H1 (cell line): Measurements from ENCODE around the gene HTR3B. TPM values are rescaled to one million over a fixed set of nuclear protein-coding genes. Genes with fewer than 3 reads are reported as not detected.

Experiments
- CTCF ChIA-PET: fragments of 300-600 bp; sonication (Branson Sonifier 250); formaldehyde crosslinking; loops from one replicate; lab custom pipeline; 2021; ENCODE audit not compliant: partially characterized antibody; lab: Charles Lee
- POLR2A ChIA-PET: fragments of 300-600 bp; sonication (Branson Sonifier 250); formaldehyde crosslinking; loops from one replicate; lab custom pipeline; 2021; ENCODE audit warnings: inconsistent platforms; ENCODE audit not compliant: partially characterized antibody; lab: Charles Lee
- DNase-seq, 2 experiments: peaks; one replicate each; pipeline versions ENCODE4 v3.0.0 to v3.0.0-alpha.2; 2010 to 2022; ENCODE audit warnings: low spot score in 2 of 2, low read depth in 1 of 2, mixed read lengths in 1 of 2
- FAIRE-seq: peaks from 2 replicates; lab custom pipeline; 2011; peaks lifted over from hg19 to GRCh38; lab: Jason Lieb, UNC
- H2AFZ ChIP-seq: 2 replicates; pipeline ENCODE4 v1.8.1; 2012; ENCODE audit warnings: low read length, inconsistent platforms
- H2AK5ac ChIP-seq: 2 replicates; pipeline ENCODE4 v1.6.1; 2013; ENCODE audit warnings: low read depth, low read length
- H2BK120ac ChIP-seq: replicated peaks from 2 replicates; pipeline ENCODE3; 2013; ENCODE audit warnings: low read depth, low read length, inconsistent platforms
- H2BK12ac ChIP-seq: 2 replicates; pipeline ENCODE4 v1.6.1; 2013; ENCODE audit warnings: low read depth, low read length
- H2BK15ac ChIP-seq: 2 replicates; pipeline ENCODE4 v1.6.1; 2013; ENCODE audit warnings: low read length
- H2BK20ac ChIP-seq: 2 replicates; pipeline ENCODE4 v1.6.1; 2013; ENCODE audit warnings: low read length
- H2BK5ac ChIP-seq: 2 replicates; pipeline ENCODE4 v1.6.1; 2013; ENCODE audit warnings: low read depth, low read length
- H3K14ac ChIP-seq: 2 replicates; pipeline ENCODE4 v1.6.1; 2013; ENCODE audit warnings: inconsistent platforms; ENCODE audit not compliant: insufficient read length
- H3K18ac ChIP-seq: 2 replicates; pipeline ENCODE4 v1.6.1; 2013; ENCODE audit warnings: low read length; ENCODE audit errors: extremely low read depth
- H3K23ac ChIP-seq: 2 replicates; pipeline ENCODE4 v1.6.1; 2013; ENCODE audit warnings: inconsistent platforms; ENCODE audit not compliant: insufficient read length
- H3K23me2 ChIP-seq: 2 replicates; pipeline ENCODE4 v1.6.1; 2013; ENCODE audit warnings: low read depth, low read length
- H3K27ac ChIP-seq: 2 replicates; pipeline ENCODE4 v1.6.1; 2011; ENCODE audit warnings: low read depth, low read length, inconsistent platforms
- H3K27me3 ChIP-seq, 4 experiments: replicated peaks in 1 of 4; 1 replicate in 1 of 4; 2 replicates in 3 of 4; pipeline versions ENCODE4 v1.6.1 to v1.8.1; 2011 to 2013; ENCODE audit warnings: low read length in 3 of 4, mild to moderate bottlenecking in 3 of 4, inconsistent platforms in 2 of 4, mixed read lengths in 2 of 4, moderate library complexity in 1 of 4; ENCODE audit not compliant: control insufficient read depth in 3 of 4, insufficient read depth in 3 of 4; ENCODE audit errors: extremely low read depth in 1 of 4
- H3K36me3 ChIP-seq, 4 experiments: 2 replicates each; pipeline versions ENCODE4 v1.6.1 to v1.8.1; 2011 to 2013; ENCODE audit warnings: mild to moderate bottlenecking in 4 of 4, low read length in 3 of 4, moderate library complexity in 2 of 4, control low read depth in 1 of 4, inconsistent platforms in 1 of 4; ENCODE audit not compliant: insufficient read depth in 4 of 4, control insufficient read depth in 2 of 4
- H3K4ac ChIP-seq: replicated peaks from 2 replicates; pipeline ENCODE3; 2013; ENCODE audit warnings: low read length, low read depth, mixed read lengths, inconsistent platforms; ENCODE audit not compliant: insufficient read length
- H3K4me1 ChIP-seq, 4 experiments: replicated peaks in 1 of 4; 1 replicate in 1 of 4; 2 replicates in 3 of 4; pipeline versions ENCODE4 v1.6.1 to v1.8.1; 2011 to 2013; ENCODE audit warnings: low read length in 3 of 4, inconsistent platforms in 2 of 4, mixed read lengths in 1 of 4; ENCODE audit not compliant: insufficient read depth in 4 of 4, control insufficient read depth in 3 of 4
- H3K4me2 ChIP-seq, 2 experiments: 2 replicates each; pipeline versions ENCODE4 v1.6.1 to v1.8.1; 2011 to 2013; ENCODE audit warnings: low read depth in 2 of 2, low read length in 2 of 2, control low read depth in 1 of 2, inconsistent platforms in 1 of 2, mild to moderate bottlenecking in 1 of 2; ENCODE audit not compliant: insufficient read depth in 1 of 2
- H3K4me3 ChIP-seq, 4 experiments: fragments of 200-600, 300-600 bp in 1 of 4; sonication (generic), shearing (Covaris generic), sonication (Bioruptor Twin) in 1 of 4; 2 replicates each; pipeline versions ENCODE4 v1.5.1 to v1.8.1; 2011 to 2016; ENCODE audit warnings: low read length in 4 of 4, low read depth in 3 of 4, control low read depth in 2 of 4, inconsistent platforms in 2 of 4, mild to moderate bottlenecking in 2 of 4, mixed read lengths in 1 of 4, moderate library complexity in 1 of 4; ENCODE audit not compliant: insufficient read depth in 2 of 4; ENCODE audit errors: extremely low read depth in 1 of 4
- H3K56ac ChIP-seq: replicated peaks from 2 replicates; pipeline ENCODE3; 2013; ENCODE audit warnings: low read depth, mild to moderate bottlenecking, mixed read lengths, low read length, inconsistent platforms; ENCODE audit not compliant: insufficient read length
- H3K79me1 ChIP-seq: 2 replicates; pipeline ENCODE4 v1.6.1; 2013; ENCODE audit warnings: low read depth, low read length, control low read depth
- H3K79me2 ChIP-seq, 2 experiments: 2 replicates each; pipeline versions ENCODE4 v1.6.1 to v1.8.1; 2012 to 2013; ENCODE audit warnings: low read length in 2 of 2, mild to moderate bottlenecking in 2 of 2, inconsistent platforms in 1 of 2; ENCODE audit not compliant: insufficient read depth in 2 of 2, control insufficient read depth in 1 of 2
- H3K9ac ChIP-seq, 4 experiments: replicated peaks in 1 of 4; 1 replicate in 1 of 4; 2 replicates in 3 of 4; pipeline versions ENCODE4 v1.6.1 to v1.8.1; 2011 to 2013; ENCODE audit warnings: low read depth in 3 of 4, low read length in 3 of 4, control low read depth in 2 of 4, mild to moderate bottlenecking in 2 of 4, moderate library complexity in 2 of 4, inconsistent platforms in 1 of 4; ENCODE audit errors: extremely low read depth in 1 of 4
- H3K9me3 ChIP-seq, 2 experiments: 2 replicates each; pipeline versions ENCODE4 v1.6.1 to v1.8.1; 2012 to 2013; ENCODE audit warnings: mild to moderate bottlenecking in 2 of 2, moderate library complexity in 2 of 2, control low read depth in 1 of 2, inconsistent platforms in 1 of 2, low read depth in 1 of 2, low read length in 1 of 2, mixed read lengths in 1 of 2; ENCODE audit not compliant: insufficient read depth in 2 of 2
- H4K20me1 ChIP-seq, 2 experiments: replicated peaks in 1 of 2; 2 replicates each; pipeline versions ENCODE3 to v1.8.1; 2011 to 2013; ENCODE audit warnings: inconsistent platforms in 2 of 2, low read length in 2 of 2, mild to moderate bottlenecking in 1 of 2; ENCODE audit not compliant: insufficient read depth in 2 of 2, control insufficient read depth in 1 of 2
- H4K5ac ChIP-seq: 2 replicates; pipeline ENCODE4 v1.6.1; 2013; ENCODE audit warnings: low read length, low read depth, mixed read lengths, inconsistent platforms; ENCODE audit not compliant: insufficient read length
- H4K8ac ChIP-seq: 2 replicates; pipeline ENCODE4 v1.8.0; 2013; ENCODE audit warnings: mild to moderate bottlenecking, moderate library complexity, low read length, inconsistent platforms; ENCODE audit not compliant: insufficient read depth; ENCODE audit errors: extremely low read depth
- H4K91ac ChIP-seq: replicated peaks from 2 replicates; pipeline ENCODE3; 2013; ENCODE audit warnings: low read length, mixed read lengths, inconsistent platforms; ENCODE audit not compliant: insufficient read length
- ASH2L ChIP-seq: fragments of 200-600, 300-600 bp; sonication (generic); IDR thresholded peaks from one replicate; pipeline ENCODE4 v1.7.1; 2017; ENCODE audit warnings: low read length
- ATF2 ChIP-seq: IDR thresholded peaks from 2 replicates; pipeline ENCODE4 v1.6.1; 2012; ENCODE audit warnings: low read length, inconsistent platforms
- CBX5 ChIP-seq: fragments of 300-800, 300-1000 bp; sonication (generic); IDR thresholded peaks from 2 replicates; pipeline ENCODE4 v1.7.1; 2016; ENCODE audit warnings: antibody characterized with exemption, low read length, low read depth
- CREB1 ChIP-seq: IDR thresholded peaks from 2 replicates; pipeline ENCODE4 v1.6.1; 2012; ENCODE audit warnings: inconsistent platforms
- EGR1 ChIP-seq: IDR thresholded peaks from 2 replicates; pipeline ENCODE4 v1.6.1; 2011; ENCODE audit warnings: low read depth, low read length, borderline replicate concordance
- EP300 ChIP-seq, 2 experiments: IDR thresholded peaks; 1 replicate in 1 of 2; 2 replicates in 1 of 2; pipeline ENCODE4 v1.6.1; 2011 to 2012; ENCODE audit warnings: low read depth in 2 of 2, low read length in 2 of 2, mild to moderate bottlenecking in 2 of 2, borderline replicate concordance in 1 of 2, inconsistent platforms in 1 of 2, moderate library complexity in 1 of 2
- JUND ChIP-seq: IDR thresholded peaks from 2 replicates; pipeline ENCODE4 v1.6.1; 2011; ENCODE audit warnings: mild to moderate bottlenecking, improper control_type of control experiment, low read length
- KDM1A ChIP-seq: fragments of 200-600, 300-600 bp; sonication (generic); IDR thresholded peaks from 2 replicates; pipeline ENCODE4 v1.7.1; 2016; ENCODE audit warnings: mild to moderate bottlenecking, low read length, borderline replicate concordance
- MAFK ChIP-seq: IDR thresholded peaks from 2 replicates; pipeline ENCODE4 v1.6.1; 2012; ENCODE audit warnings: low read depth, mild to moderate bottlenecking, improper control_type of control experiment, low read length
- RAD21 ChIP-seq, 2 experiments: IDR thresholded peaks in 1 of 2; conservative IDR thresholded peaks in 1 of 2; 2 replicates each; pipeline ENCODE4 v1.6.1; 2011; ENCODE audit warnings: low read depth in 2 of 2, low read length in 2 of 2, improper control_type of control experiment in 1 of 2, inconsistent platforms in 1 of 2, mild to moderate bottlenecking in 1 of 2, moderate library complexity in 1 of 2
- RXRA ChIP-seq: IDR thresholded peaks from 2 replicates; pipeline ENCODE4 v1.6.1; 2011; ENCODE audit warnings: low read depth, mild to moderate bottlenecking, low read length, moderate library complexity; ENCODE audit not compliant: insufficient read depth
- SP2 ChIP-seq: IDR thresholded peaks from 2 replicates; pipeline ENCODE4 v1.6.1; 2012; ENCODE audit warnings: mild to moderate bottlenecking, low read length, inconsistent platforms
- ZNF274 ChIP-seq: IDR thresholded peaks from 2 replicates; pipeline ENCODE4 v1.7.0; 2012; ENCODE audit warnings: low read length, borderline replicate concordance; ENCODE audit errors: extremely low read depth
- WGBS, 2 experiments: shearing (Covaris generic) in 1 of 2; methylation state at CpG; one replicate each; pipeline versions ENCODE4 v1.1.6 to v1.1.7; 2013 to 2015; ENCODE audit warnings: low lambda C conversion rate in 2 of 2, mixed read lengths in 2 of 2, inconsistent platforms in 1 of 2, low coverage in 1 of 2, missing lambda C conversion rate in 1 of 2; ENCODE audit not compliant: insufficient replicate concordance in 2 of 2, insufficient coverage in 1 of 2, insufficient read length in 1 of 2; ENCODE audit errors: extremely low coverage in 1 of 2, missing lambda C conversion rate in 1 of 2; 5-methylcytosine and 5-hydroxymethylcytosine counted together
- polyA plus RNA-seq, 7 experiments: library from polyadenylated mRNA; depleted of rRNA in 3 of 7; stranded (reverse) in 5 of 7; unstranded in 2 of 7; fragments of >200 nt in 5 of 7; fragments of 200-250 nt in 2 of 7; gene quantifications; 1 replicate in 5 of 7; 2 replicates in 1 of 7; 4 replicates in 1 of 7; pipeline versions ENCODE4 v1.2.1 to v1.2.3, GENCODE V29; 2011 to 2013; ENCODE audit warnings: missing spikeins in 2 of 7, mixed read lengths in 2 of 7
- total RNA-seq: library from RNA; stranded (reverse); fragmentation: NEBNext Ultra II Directional; extraction: Animal tissue kit (Norgen Biotek cat#: 25700); gene quantifications from 2 replicates; pipeline ENCODE4 v1.2.1, GENCODE V29; 2021

The HTR3B gene
- total and polyA plus RNA-seq, 2 of the 8 experiments (the other 6 are each of a cell fraction or from before 2014, with no cell fraction given), result not detected

- no peak for FAIRE-seq
- no peak overlapping the region for H4K91ac ChIP-seq
- no peaks in the 10 kb centered on the region for H3K36me3 ChIP-seq
- no peak overlapping the region for H2BK5ac ChIP-seq
- DNase-seq, result no peak
- 96% methylated on average over 2 of the region's 2 CpGs; no CpG with 5 or more reads in 1 of the 2 experiments for WGBS, 2 experiments
- peaks cover 0 to 9% (median 3%) of the 10 kb centered on the region in 4 experiments; a peak in 1 of 7 replicates for H3K4me1 ChIP-seq
- H3K14ac ChIP-seq, result no peak overlapping the region
- H3K79me2 ChIP-seq, result no peaks in the 10 kb centered on the region
- H3K4me3 ChIP-seq, result no peak overlapping the region
- no peak overlapping the region for H3K9ac ChIP-seq
- H2BK120ac ChIP-seq, result no peak overlapping the region
- H3K23me2 ChIP-seq, result no peaks in the 10 kb centered on the region
- no peak overlapping the region for H4K5ac ChIP-seq
- H3K9me3 ChIP-seq, result no peaks in the 10 kb centered on the region
- H3K23ac ChIP-seq, result no peak overlapping the region
- no peak overlapping the region for H3K27ac ChIP-seq
- H3K79me1 ChIP-seq, result no peaks in the 10 kb centered on the region
- H2BK20ac ChIP-seq, result no peak overlapping the region
- H3K56ac ChIP-seq, result no peak overlapping the region
- no peak overlapping the region for H3K18ac ChIP-seq
- no peak overlapping the region for H2BK12ac ChIP-seq
- H4K8ac ChIP-seq, result no peak overlapping the region
- no peak overlapping the region for H2BK15ac ChIP-seq
- no peak overlapping the region for H3K4me2 ChIP-seq
- H2AFZ ChIP-seq, result no peak overlapping the region
- ChIA-PET POLR2A (interaction anchor here (1.0 to 1.1 kb wide), 2 partner anchors 11 to 33 kb away, joined by 3 read pairs; no protein-coding TSS in a partner anchor), CTCF (interaction anchor here (0.6 to 8.0 kb wide), 33 partner anchors 8 to 394 kb away, joined by 3 to 112 read pairs (median 4); partner anchors contain the start of gene HTR3A)
- H3K4ac ChIP-seq, result no peak overlapping the region
- no peaks in the 10 kb centered on the region for H4K20me1 ChIP-seq
- no peak overlapping the region for H2AK5ac ChIP-seq
- no peaks in the 10 kb centered on the region for H3K27me3 ChIP-seq
- TF ChIP-seq ATF2 (no peak), KDM1A (no peak), EGR1 (no peak), ZNF274 (no peak), JUND (no peak), RAD21 (IDR thresholded peaks at IDR 0.05 in 1 of 2, conservative IDR thresholded peaks at IDR 0.05 in 1 of 2; ENCODE audit: low read depth in 2 of 2, low read length in 2 of 2) (no peak), SP2 (no peak), EP300 (IDR thresholded peaks at IDR 0.05; ENCODE audit: borderline replicate concordance in 1 of 2, low read depth in 2 of 2, low read length in 2 of 2) (no peak), CBX5 (no peak), CREB1 (no peak), ASH2L (no peak), RXRA (no peak), MAFK (no peak)
Measured at GRCh38 chr11:113906516-113906915, 1.9 kb downstream of the HTR3B start.
